Measurements from ENCODE around the gene CAMSAP1.

DNA sequence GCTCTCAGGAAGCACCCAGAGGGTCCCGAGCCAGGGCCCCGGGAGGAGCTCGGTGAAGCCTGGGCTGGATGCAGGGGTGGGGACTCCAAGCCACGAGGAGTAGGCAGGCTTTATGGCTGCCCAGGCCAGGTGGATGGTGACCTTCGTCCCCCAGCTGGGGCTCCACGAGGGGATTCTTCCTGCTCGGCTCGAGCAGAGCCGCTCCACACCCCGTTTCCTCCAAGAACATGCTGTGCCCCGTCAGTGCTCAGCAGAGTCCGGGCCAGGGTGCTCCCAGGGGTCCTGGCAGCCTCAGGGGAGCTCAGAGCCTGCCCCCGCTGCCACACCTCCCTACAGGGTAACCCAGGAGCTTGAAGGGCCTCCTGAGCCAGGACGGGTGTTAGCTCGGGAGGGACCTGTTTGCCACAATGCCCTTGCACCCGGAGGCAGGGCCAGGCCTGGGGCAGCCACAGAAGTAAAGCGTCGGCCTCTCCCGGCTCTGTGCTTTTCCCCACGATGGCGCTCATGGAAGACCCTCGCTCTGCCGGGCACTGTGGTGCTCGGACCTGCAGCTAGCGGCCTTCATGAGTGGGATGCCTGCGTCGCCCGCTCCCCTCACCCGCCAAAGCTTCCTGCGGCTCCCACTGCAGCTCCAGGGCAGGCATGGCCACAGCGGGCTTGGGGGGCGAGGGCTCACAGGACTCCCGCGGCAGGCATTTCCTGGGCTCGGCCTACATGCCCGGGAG lies 118.6 kb downstream of the CAMSAP1 start:
- no peak for TF ChIP-seq CTCF (conservative IDR thresholded peaks at IDR 0.05)
- TF ChIP-seq EZH2 (IDR thresholded peaks at IDR 0.05; ENCODE audit: low read depth), result no peak

All from PC-9 (cell line).